ENCODE measurements around the gene MUC22.
"Not testable (repeated sequence)": the region's sequence is repeated elsewhere in the genome, so short reads cannot be mapped to it uniquely, and the experiment has no call there.

- TF ChIP-seq POLR2A, CTCF (IDR thresholded peaks at IDR 0.05): not testable (repeated sequence)
Measured at GRCh38 chr6:31067891-31068668, 57.8 kb downstream of the MUC22 start.

All from Peyer's patch (tissue), 4 donors.